A673 (cell line): ENCODE measurements around the gene IGF1R.

Experiments
- EZH2 ChIP-seq: fragments of 200-600 bp; sonication (generic); IDR thresholded peaks from 2 replicates; pipeline ENCODE4 v1.6.1; 2017; ENCODE audit warnings: borderline replicate concordance, low read depth, mild to moderate bottlenecking, mixed read lengths, antibody characterized with exemption, low read length; ENCODE audit not compliant: poor library complexity, severe bottlenecking
- TF ChIP-seq, protein P1 (sequence below): fragments of 300-800, 200-600 bp; sonication (generic); conservative IDR thresholded peaks from 2 replicates; pipeline ENCODE4 v1.5.1; 2017; ENCODE audit warnings: low read depth, mild to moderate bottlenecking, antibody characterized with exemption, low read length, moderate library complexity, mixed read lengths

DNA sequence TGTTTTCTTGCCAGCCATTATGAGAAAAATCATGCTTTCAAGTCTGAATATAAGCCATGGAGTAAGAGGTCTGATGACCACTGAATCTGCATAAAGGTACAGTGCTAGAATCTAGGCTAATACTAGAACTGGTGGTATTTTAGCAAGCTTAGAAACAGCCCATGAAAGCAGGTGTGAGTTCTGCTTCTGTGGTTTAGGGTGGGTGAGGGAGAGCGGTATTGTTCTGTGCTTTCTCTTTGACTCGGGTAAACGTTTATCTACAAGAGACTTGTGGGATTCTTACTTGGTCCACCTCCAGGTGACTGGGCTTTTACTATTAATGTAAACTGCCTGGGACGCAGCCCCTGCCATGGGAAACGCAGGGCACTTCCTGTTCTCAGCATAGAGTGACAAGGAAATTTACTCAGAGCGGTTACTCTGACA is 304.1 kb downstream of the IGF1R start:
- TF ChIP-seq, protein P1, sequence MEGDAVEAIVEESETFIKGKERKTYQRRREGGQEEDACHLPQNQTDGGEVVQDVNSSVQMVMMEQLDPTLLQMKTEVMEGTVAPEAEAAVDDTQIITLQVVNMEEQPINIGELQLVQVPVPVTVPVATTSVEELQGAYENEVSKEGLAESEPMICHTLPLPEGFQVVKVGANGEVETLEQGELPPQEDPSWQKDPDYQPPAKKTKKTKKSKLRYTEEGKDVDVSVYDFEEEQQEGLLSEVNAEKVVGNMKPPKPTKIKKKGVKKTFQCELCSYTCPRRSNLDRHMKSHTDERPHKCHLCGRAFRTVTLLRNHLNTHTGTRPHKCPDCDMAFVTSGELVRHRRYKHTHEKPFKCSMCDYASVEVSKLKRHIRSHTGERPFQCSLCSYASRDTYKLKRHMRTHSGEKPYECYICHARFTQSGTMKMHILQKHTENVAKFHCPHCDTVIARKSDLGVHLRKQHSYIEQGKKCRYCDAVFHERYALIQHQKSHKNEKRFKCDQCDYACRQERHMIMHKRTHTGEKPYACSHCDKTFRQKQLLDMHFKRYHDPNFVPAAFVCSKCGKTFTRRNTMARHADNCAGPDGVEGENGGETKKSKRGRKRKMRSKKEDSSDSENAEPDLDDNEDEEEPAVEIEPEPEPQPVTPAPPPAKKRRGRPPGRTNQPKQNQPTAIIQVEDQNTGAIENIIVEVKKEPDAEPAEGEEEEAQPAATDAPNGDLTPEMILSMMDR = no peak
- TF ChIP-seq EZH2 = no peak
